ENCODE measurements around the gene TRIM29.

GRCh38 chr11:120091121-120091520, 46.8 kb downstream of the TRIM29 start:
- TF ChIP-seq CTCF (IDR thresholded peaks at IDR 0.05) (no peak), POLR2A (IDR thresholded peaks at IDR 0.05) (no peak)
